ENCODE data around the gene TMEM9. TPM values are rescaled to one million over a fixed set of nuclear protein-coding genes. Genes with fewer than 3 reads are reported as not detected.

The TMEM9 gene
- total RNA-seq, 6 experiments from 2014 or later: 60.3 to 72.7 (median 64.9) TPM

- no peak overlapping the region for H3K27ac Mint-ChIP-seq
- H3K4me3 Mint-ChIP-seq: no peak overlapping the region
- H3K9me3 Mint-ChIP-seq: no peaks in the 10 kb centered on the region
- TF ChIP-seq CTCF (IDR thresholded peaks at IDR 0.05): no peak
- no peak for DNase-seq
- H3K36me3 Mint-ChIP-seq (ENCODE audit: low read depth): peaks cover 32% of the 10 kb centered on the region
- H3K4me1 Mint-ChIP-seq (ENCODE audit: low read depth): peaks cover 30% of the 10 kb centered on the region
- no peaks in the 10 kb centered on the region; the same call in 1 of the 2 replicates for H3K27me3 Mint-ChIP-seq (ENCODE audit: insufficient read depth)
Measured at GRCh38 chr1:201141418-201141817, 12.9 kb downstream of the TMEM9 start.

GRCh38 chr1:201140941-201141260, 13.4 kb downstream of the TMEM9 start:
- Mint-ChIP-seq H3K36me3 (ENCODE audit: low read depth) (peaks cover 32% of the 10 kb centered on the region), H3K27ac (no peak overlapping the region), H3K27me3 (ENCODE audit: insufficient read depth) (no peaks in the 10 kb centered on the region; the same call in 1 of the 2 replicates), H3K4me1 (ENCODE audit: low read depth) (peaks cover 30% of the 10 kb centered on the region), H3K4me3 (no peak overlapping the region), H3K9me3 (no peaks in the 10 kb centered on the region)
- no peak for TF ChIP-seq CTCF (IDR thresholded peaks at IDR 0.05)
- DNase-seq: no peak

- DNase-seq: no peak
- no peak for TF ChIP-seq CTCF (IDR thresholded peaks at IDR 0.05)
- no peaks in the 10 kb centered on the region; the same call in 1 of the 2 replicates for H3K27me3 Mint-ChIP-seq (ENCODE audit: insufficient read depth)
- H3K27ac Mint-ChIP-seq: no peak overlapping the region
- H3K4me1 Mint-ChIP-seq (ENCODE audit: low read depth): peaks cover 30% of the 10 kb centered on the region
- no peak overlapping the region for H3K4me3 Mint-ChIP-seq
- H3K9me3 Mint-ChIP-seq: no peaks in the 10 kb centered on the region
- peaks cover 36% of the 10 kb centered on the region for H3K36me3 Mint-ChIP-seq (ENCODE audit: low read depth)
Measured at GRCh38 chr1:201140235-201140940, 13.9 kb downstream of the TMEM9 start.

GRCh38 chr1:201139756-201140155, 14.5 kb downstream of the TMEM9 start:
- no peak for DNase-seq
- Mint-ChIP-seq H3K36me3 (ENCODE audit: low read depth) (peaks cover 34% of the 10 kb centered on the region), H3K27me3 (ENCODE audit: insufficient read depth) (no peaks in the 10 kb centered on the region; the same call in 1 of the 2 replicates), H3K4me1 (ENCODE audit: low read depth) (peaks cover 30% of the 10 kb centered on the region), H3K27ac (no peak overlapping the region), H3K4me3 (no peak overlapping the region), H3K9me3 (no peaks in the 10 kb centered on the region)
- no peak for TF ChIP-seq CTCF (IDR thresholded peaks at IDR 0.05)

GRCh38 chr1:201139306-201139705, 15.0 kb downstream of the TMEM9 start:
- Mint-ChIP-seq H3K27ac (no peak overlapping the region), H3K4me1 (ENCODE audit: low read depth) (peaks cover 30% of the 10 kb centered on the region), H3K9me3 (no peaks in the 10 kb centered on the region), H3K36me3 (ENCODE audit: low read depth) (peaks cover 34% of the 10 kb centered on the region), H3K4me3 (no peak overlapping the region), H3K27me3 (ENCODE audit: insufficient read depth) (no peaks in the 10 kb centered on the region; the same call in 1 of the 2 replicates)
- TF ChIP-seq CTCF (IDR thresholded peaks at IDR 0.05): no peak
- no peak for DNase-seq

Measured in HFFc6 (cell line).